NB4 (cell line): ENCODE measurements around the gene PITHD1.

Source experiments
- MYC ChIP-seq: IDR thresholded peaks from 2 replicates; pipeline ENCODE4 v1.6.1; 2011; ENCODE audit warnings: low read depth, low read length
- POLR2A ChIP-seq: IDR thresholded peaks from 2 replicates; pipeline ENCODE4 v1.6.1; 2011; ENCODE audit warnings: mild to moderate bottlenecking; ENCODE audit not compliant: insufficient read length; ENCODE audit errors: extremely low read depth
- TF ChIP-seq, protein P1 (sequence below): IDR thresholded peaks from one replicate; pipeline ENCODE4 v1.5.1; 2012; ENCODE audit warnings: low read depth, low read length
- TF ChIP-seq, protein P2 (sequence below): IDR thresholded peaks from 2 replicates; pipeline ENCODE4 v1.6.1; 2011; ENCODE audit warnings: low read depth, low read length

DNA sequence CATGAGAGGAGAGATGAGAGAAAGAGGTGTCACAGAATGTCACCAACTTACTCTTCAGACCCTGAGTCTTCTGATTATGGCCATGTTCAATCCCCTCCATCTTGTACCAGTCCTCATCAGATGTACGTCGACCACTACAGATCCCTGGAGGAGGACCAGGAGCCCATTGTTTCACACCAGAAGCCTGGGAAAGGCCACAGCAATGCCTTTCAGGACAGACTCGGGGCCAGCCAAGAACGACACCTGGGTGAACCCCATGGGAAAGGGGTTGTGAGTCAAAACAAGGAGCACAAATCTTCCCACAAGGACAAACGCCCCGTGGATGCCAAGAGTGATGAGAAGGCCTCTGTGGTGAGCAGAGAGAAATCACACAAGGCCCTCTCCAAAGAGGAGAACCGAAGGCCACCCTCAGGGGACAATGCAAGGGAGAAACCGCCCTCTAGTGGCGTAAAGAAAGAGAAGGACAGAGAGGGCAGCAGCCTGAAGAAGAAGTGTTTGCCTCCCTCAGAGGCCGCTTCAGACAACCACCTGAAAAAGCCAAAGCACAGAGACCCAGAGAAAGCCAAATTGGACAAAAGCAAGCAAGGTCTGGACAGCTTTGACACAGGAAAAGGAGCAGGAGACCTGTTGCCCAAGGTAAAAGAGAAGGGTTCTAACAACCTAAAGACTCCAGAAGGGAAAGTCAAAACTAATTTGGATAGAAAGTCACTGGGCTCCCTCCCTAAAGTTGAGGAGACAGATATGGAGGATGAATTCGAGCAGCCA lies 27.0 kb upstream of the PITHD1 start:
- TF ChIP-seq, protein P1, sequence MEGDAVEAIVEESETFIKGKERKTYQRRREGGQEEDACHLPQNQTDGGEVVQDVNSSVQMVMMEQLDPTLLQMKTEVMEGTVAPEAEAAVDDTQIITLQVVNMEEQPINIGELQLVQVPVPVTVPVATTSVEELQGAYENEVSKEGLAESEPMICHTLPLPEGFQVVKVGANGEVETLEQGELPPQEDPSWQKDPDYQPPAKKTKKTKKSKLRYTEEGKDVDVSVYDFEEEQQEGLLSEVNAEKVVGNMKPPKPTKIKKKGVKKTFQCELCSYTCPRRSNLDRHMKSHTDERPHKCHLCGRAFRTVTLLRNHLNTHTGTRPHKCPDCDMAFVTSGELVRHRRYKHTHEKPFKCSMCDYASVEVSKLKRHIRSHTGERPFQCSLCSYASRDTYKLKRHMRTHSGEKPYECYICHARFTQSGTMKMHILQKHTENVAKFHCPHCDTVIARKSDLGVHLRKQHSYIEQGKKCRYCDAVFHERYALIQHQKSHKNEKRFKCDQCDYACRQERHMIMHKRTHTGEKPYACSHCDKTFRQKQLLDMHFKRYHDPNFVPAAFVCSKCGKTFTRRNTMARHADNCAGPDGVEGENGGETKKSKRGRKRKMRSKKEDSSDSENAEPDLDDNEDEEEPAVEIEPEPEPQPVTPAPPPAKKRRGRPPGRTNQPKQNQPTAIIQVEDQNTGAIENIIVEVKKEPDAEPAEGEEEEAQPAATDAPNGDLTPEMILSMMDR: peak; percentile 79
- TF ChIP-seq POLR2A: no peak
- TF ChIP-seq, protein P2, sequence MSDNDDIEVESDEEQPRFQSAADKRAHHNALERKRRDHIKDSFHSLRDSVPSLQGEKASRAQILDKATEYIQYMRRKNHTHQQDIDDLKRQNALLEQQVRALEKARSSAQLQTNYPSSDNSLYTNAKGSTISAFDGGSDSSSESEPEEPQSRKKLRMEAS: no peak
- no peak; the same call in 1 of the 2 replicates for TF ChIP-seq MYC
